ENCODE measurements around the gene SLC38A10. TPM values are rescaled to one million over a fixed set of nuclear protein-coding genes. Genes with fewer than 3 reads are reported as not detected.

The SLC38A10 gene
- total RNA-seq, 1 experiment from 2014 or later = 43.8 TPM

- Histone ChIP-seq H2AK5ac (ENCODE audit: insufficient read length, low read length) (no peak overlapping the region), H3K79me1 (ENCODE audit: insufficient read depth, low read depth, low read length, poor library complexity, severe bottlenecking) (no peaks in the 10 kb centered on the region), H3K23me2 (ENCODE audit: insufficient read length, low read depth, low read length, poor library complexity, severe bottlenecking) (no peaks in the 10 kb centered on the region), H2BK20ac (ENCODE audit: low read depth, low read length, poor library complexity, severe bottlenecking) (no peak overlapping the region), H3K27ac (ENCODE audit: insufficient read length, low read depth, low read length) (no peak overlapping the region), H3K9me3 (ENCODE audit: control insufficient read depth, low read depth, low read length) (no peaks in the 10 kb centered on the region), H4K5ac (ENCODE audit: insufficient read length, low read depth, low read length) (no peak overlapping the region), H3K9ac (ENCODE audit: extremely low read depth, insufficient read length, low read length) (no peak overlapping the region), H3K18ac (ENCODE audit: insufficient read length, low read depth, low read length) (no peak overlapping the region), H4K20me1 (ENCODE audit: control insufficient read depth, insufficient read depth, insufficient read length) (no peaks in the 10 kb centered on the region), H2AFZ (ENCODE audit: low read length) (no peak overlapping the region), H3T11ph (ENCODE audit: low read length) (no peak overlapping the region), H3K14ac (ENCODE audit: insufficient read depth, low read length) (no peak overlapping the region), H3K4ac (ENCODE audit: low read depth, low read length) (no peak overlapping the region), H2BK15ac (ENCODE audit: low read depth, low read length) (no peak overlapping the region), H4K91ac (ENCODE audit: insufficient read length, low read depth, low read length) (no peak overlapping the region), H3K79me2 (ENCODE audit: insufficient read depth, low read length) (no peaks in the 10 kb centered on the region), H3K4me1 (ENCODE audit: insufficient read depth, low read length) (no peaks in the 10 kb centered on the region), H2BK120ac (ENCODE audit: low read depth, low read length, poor library complexity, severe bottlenecking) (no peak overlapping the region), H2BK12ac (ENCODE audit: insufficient read length, low read depth, low read length) (no peak overlapping the region), H3K27me3 (ENCODE audit: insufficient read depth, low read length) (no peaks in the 10 kb centered on the region), H3K56ac (ENCODE audit: insufficient read length, low read depth, low read length) (no peak overlapping the region), H2BK5ac (ENCODE audit: insufficient read length, low read length) (no peak overlapping the region), H4K8ac (replicated peaks; ENCODE audit: insufficient read length, low read depth, low read length) (no peak overlapping the region), H3K4me2 (ENCODE audit: insufficient read depth, insufficient read length, low read length) (no peak overlapping the region), H3K23ac (ENCODE audit: insufficient read length, low read depth, low read length) (no peak overlapping the region)
- H3K9me3 Mint-ChIP-seq = no peaks in the 10 kb centered on the region; a peak in 1 of 5 replicates
- no peak for TF ChIP-seq CTCF (conservative IDR thresholded peaks at IDR 0.05)
- no peaks in the 10 kb centered on the region for H3K27me3 Mint-ChIP-seq (ENCODE audit: low read depth)
- no peak for DNase-seq
- peaks cover 15 to 25% of the 10 kb centered on the region in 2 experiments for H3K4me1 Mint-ChIP-seq
- H3K36me3 Mint-ChIP-seq (ENCODE audit: insufficient read depth in 1 of 3, low read depth in 3 of 3) = peaks cover 11 to 16% (median 11%) of the 10 kb centered on the region in 3 experiments
- peak overlapping the region in 2 of 3 experiments; percentile 19 to 81; a peak in 1 of 7 replicates for H3K27ac Mint-ChIP-seq
- no CpG with 5 or more reads among the region's 15 CpGs for WGBS (ENCODE audit: extremely low coverage, insufficient read length, low lambda C conversion rate)
- H3K4me3 Mint-ChIP-seq = no peak overlapping the region; a peak in 1 of 5 replicates
Observed at GRCh38 chr17:81252987-81253329, 42.1 kb downstream of the SLC38A10 start.

All from H9 (cell line).